IMR-90 (cell line): ENCODE measurements around the gene LAIR2. TPM values are rescaled to one million over a fixed set of nuclear protein-coding genes. Genes with fewer than 3 reads are reported as not detected.
"Not testable (repeated sequence)": the region's sequence is repeated elsewhere in the genome, so short reads cannot be mapped to it uniquely, and the experiment has no call there.

Experiments
- ATAC-seq: fragments of 200-7000 bp; cut with Tn5 transposase; 2 replicates; pipeline ENCODE4 v1.9.1; 2020; ENCODE audit warnings: low read depth, mild to moderate bottlenecking, moderate library complexity
- BruUV-seq: library from RNA; stranded (reverse); fragments of 400-500 nt; replicated peaks from 2 replicates; lab custom pipeline; 2021; lab: Mats Ljungman, UMichigan
- CTCF ChIA-PET: fragments of 300-600 bp; formaldehyde crosslinking; extraction: SDS; loops from one replicate; lab custom pipeline; 2021; ENCODE audit warnings: antibody characterized with exemption; lab: Yijun Ruan, JAX
- POLR2A ChIA-PET: fragments of 300-600 bp; sonication (Branson Sonifier 250); formaldehyde crosslinking; loops from one replicate; lab custom pipeline; 2022; ENCODE audit warnings: antibody characterized with exemption; ENCODE audit not compliant: unreplicated experiment; lab: Charles Lee
- DNase-seq: peaks from one replicate; pipeline ENCODE4 v3.0.0; 2013
- H2AFZ ChIP-seq: replicated peaks from 2 replicates; pipeline ENCODE3; 2013; ENCODE audit warnings: low read length, mild to moderate bottlenecking; ENCODE audit not compliant: poor library complexity
- H2AK5ac ChIP-seq: 2 replicates; pipeline ENCODE4 v1.6.1; 2013; ENCODE audit warnings: low read depth, low read length, inconsistent platforms
- H2AK9ac ChIP-seq: replicated peaks from 2 replicates; pipeline ENCODE3; 2013; ENCODE audit warnings: mild to moderate bottlenecking, low read depth, low read length, moderate library complexity; ENCODE audit not compliant: poor library complexity
- H2BK120ac ChIP-seq: 2 replicates; pipeline ENCODE4 v1.6.1; 2013; ENCODE audit warnings: low read depth, low read length, inconsistent platforms
- H2BK15ac ChIP-seq: 3 replicates; pipeline ENCODE4 v1.6.1; 2013; ENCODE audit warnings: low read depth, low read length, inconsistent platforms
- H2BK20ac ChIP-seq: 2 replicates; pipeline ENCODE4 v1.6.1; 2013; ENCODE audit warnings: low read depth, mild to moderate bottlenecking, inconsistent platforms, low read length, moderate library complexity
- H2BK5ac ChIP-seq: 2 replicates; pipeline ENCODE4 v1.6.1; 2013; ENCODE audit warnings: mild to moderate bottlenecking, low read depth, low read length, inconsistent platforms; ENCODE audit not compliant: poor library complexity, severe bottlenecking
- H3K14ac ChIP-seq: replicated peaks from 2 replicates; pipeline ENCODE4 v1.6.1; 2013; ENCODE audit warnings: low read depth, low read length, inconsistent platforms
- H3K18ac ChIP-seq: 2 replicates; pipeline ENCODE4 v1.6.1; 2013; ENCODE audit warnings: low read depth, low read length, control low read depth
- H3K23ac ChIP-seq: 2 replicates; pipeline ENCODE4 v1.6.1; 2013; ENCODE audit warnings: low read depth, low read length, inconsistent platforms
- H3K27ac ChIP-seq: 2 replicates; pipeline ENCODE4 v1.5.1; 2013; ENCODE audit warnings: mild to moderate bottlenecking, control low read depth, low read length; ENCODE audit not compliant: insufficient read depth
- H3K27me3 ChIP-seq: 2 replicates; pipeline ENCODE4 v1.6.1; 2013; ENCODE audit warnings: low read length; ENCODE audit not compliant: control insufficient read depth, insufficient read depth
- H3K36me3 ChIP-seq: 2 replicates; pipeline ENCODE4 v1.6.1; 2013; ENCODE audit warnings: low read length, mixed read lengths; ENCODE audit not compliant: control insufficient read depth, insufficient read depth
- H3K4ac ChIP-seq: 2 replicates; pipeline ENCODE4 v1.6.1; 2013; ENCODE audit warnings: low read depth, low read length, inconsistent platforms
- H3K4me1 ChIP-seq: 2 replicates; pipeline ENCODE4 v1.6.1; 2013; ENCODE audit warnings: low read length, mixed read lengths; ENCODE audit not compliant: control insufficient read depth, insufficient read depth
- H3K4me2 ChIP-seq: 2 replicates; pipeline ENCODE4 v1.6.1; 2013; ENCODE audit warnings: low read depth, mild to moderate bottlenecking, control low read depth, low read length, moderate library complexity
- H3K4me3 ChIP-seq: 2 replicates; pipeline ENCODE4 v1.5.1; 2013; ENCODE audit warnings: low read depth, mild to moderate bottlenecking, control low read depth, low read length, moderate library complexity; ENCODE audit not compliant: insufficient read depth
- H3K56ac ChIP-seq: 2 replicates; pipeline ENCODE4 v1.6.1; 2013; ENCODE audit warnings: low read length, inconsistent platforms; ENCODE audit not compliant: insufficient read depth; ENCODE audit errors: extremely low read depth
- H3K79me1 ChIP-seq, 2 experiments: 2 replicates each; pipeline ENCODE4 v1.6.1; 2013; ENCODE audit warnings: low read length in 2 of 2, inconsistent platforms in 1 of 2, low read depth in 1 of 2
- H3K9ac ChIP-seq: 2 replicates; pipeline ENCODE4 v1.6.1; 2013; ENCODE audit warnings: low read depth, low read length, control low read depth
- H3K9me1 ChIP-seq: 2 replicates; pipeline ENCODE4 v1.6.1; 2013; ENCODE audit warnings: low read length, inconsistent platforms; ENCODE audit not compliant: insufficient read depth
- H3K9me3 ChIP-seq: 2 replicates; pipeline ENCODE4 v1.6.1; 2013; ENCODE audit warnings: low read length; ENCODE audit not compliant: control insufficient read depth, insufficient read depth
- H4K20me1 ChIP-seq: 2 replicates; pipeline ENCODE4 v1.6.1; 2013; ENCODE audit warnings: low read length, inconsistent platforms; ENCODE audit not compliant: insufficient read depth
- H4K5ac ChIP-seq: 2 replicates; pipeline ENCODE4 v1.6.1; 2013; ENCODE audit warnings: mild to moderate bottlenecking, low read depth, low read length, control low read depth
- H4K8ac ChIP-seq, 2 experiments: 2 replicates each; pipeline ENCODE4 v1.6.1; 2013; ENCODE audit warnings: low read depth in 2 of 2, low read length in 2 of 2, control low read depth in 1 of 2, inconsistent platforms in 1 of 2
- H4K91ac ChIP-seq: 2 replicates; pipeline ENCODE4 v1.6.1; 2013; ENCODE audit warnings: low read depth, low read length, inconsistent platforms; ENCODE audit not compliant: insufficient read depth
- WGBS, 2 experiments: methylation state at CpG; one replicate each; pipeline versions ENCODE4 v1.1.5 to v1.1.7; 2013; ENCODE audit warnings: missing lambda C conversion rate in 2 of 2; ENCODE audit not compliant: insufficient read length in 1 of 2; ENCODE audit errors: extremely low coverage in 2 of 2; 5-methylcytosine and 5-hydroxymethylcytosine counted together
- dilution Hi-C: fragments of 300-500 bp; cut with HindIII; formaldehyde crosslinking; loops from one replicate; pipeline ENCODE4 v1.14.3; 2018; ENCODE audit warnings: low sequenced_read_pairs; ENCODE audit not compliant: unreplicated experiment
- in situ Hi-C: fragments of 300-500 bp; cut with MboI; formaldehyde crosslinking; loops from 3 replicates; pipeline ENCODE4 v1.14.3; 2019; ENCODE audit warnings: low sequenced_read_pairs, inconsistent platforms, mixed read lengths
- intact Hi-C: fragments of 100-400 bp; cut with micrococcal nuclease; formaldehyde crosslinking; loops from 2 replicates; pipeline ENCODE4 v1.10.0; 2022
- polyA plus RNA-seq, 3 experiments: library from polyadenylated mRNA; depleted of rRNA; stranded (reverse); fragments of >200 nt; gene quantifications; 2 replicates each; pipeline ENCODE4 v1.2.3, GENCODE V29; 2012; ENCODE audit warnings: low replicate concordance in 1 of 3
- total RNA-seq: library from RNA; depleted of rRNA; stranded (reverse); fragments of >200 nt; gene quantifications from 2 replicates; pipeline ENCODE4 v1.2.3, GENCODE V29; 2012

The LAIR2 gene
- total and polyA plus RNA-seq, 2 of the 4 experiments (the other 2 are of a cell fraction): not detected

- H3K14ac ChIP-seq, H2BK15ac ChIP-seq, H3K9ac ChIP-seq, intact Hi-C loops, H4K5ac ChIP-seq, DNase-seq, H3K27me3 ChIP-seq, H2BK120ac ChIP-seq, H3K4me1 ChIP-seq, H3K23ac ChIP-seq, H3K18ac ChIP-seq, H2AK9ac ChIP-seq, CTCF ChIA-PET, H2AFZ ChIP-seq, H3K4ac ChIP-seq, H3K79me1 ChIP-seq, H2BK20ac ChIP-seq, H2BK5ac ChIP-seq, H3K4me3 ChIP-seq, H3K56ac ChIP-seq, POLR2A ChIA-PET, H3K36me3 ChIP-seq, ATAC-seq, H3K27ac ChIP-seq, dilution Hi-C loops, H4K91ac ChIP-seq, H4K20me1 ChIP-seq, H3K4me2 ChIP-seq, BruUV-seq, H3K9me3 ChIP-seq, H3K9me1 ChIP-seq, H4K8ac ChIP-seq, in situ Hi-C loops, H2AK5ac ChIP-seq: not testable (repeated sequence)
- 40% methylated on average over 1 of the region's 9 CpGs; no CpG with 5 or more reads in 1 of the 2 experiments for WGBS, 2 experiments
These were observed 4.2 kb upstream of the LAIR2 start for GRCh38 chr19:54498451-54498772.

GRCh38 chr19:54505542-54505941 is 2.9 kb downstream of the LAIR2 start:
- H3K36me3 ChIP-seq, H4K91ac ChIP-seq, BruUV-seq, H2AK9ac ChIP-seq, H4K8ac ChIP-seq, H4K20me1 ChIP-seq, DNase-seq, POLR2A ChIA-PET, H3K9me1 ChIP-seq, H2AFZ ChIP-seq, ATAC-seq, H3K4me3 ChIP-seq, dilution Hi-C loops, H4K5ac ChIP-seq, H3K4me1 ChIP-seq, H2AK5ac ChIP-seq, intact Hi-C loops, H3K4me2 ChIP-seq, H2BK20ac ChIP-seq, H3K18ac ChIP-seq, H2BK120ac ChIP-seq, in situ Hi-C loops, H3K4ac ChIP-seq, H3K14ac ChIP-seq, CTCF ChIA-PET, H3K79me1 ChIP-seq, H2BK5ac ChIP-seq, H3K23ac ChIP-seq, H3K27ac ChIP-seq, H3K9ac ChIP-seq, H3K27me3 ChIP-seq, H3K56ac ChIP-seq, H2BK15ac ChIP-seq: not testable (repeated sequence)
- WGBS, 2 experiments: no CpG with 5 or more reads among the region's 4 CpGs
- H3K9me3 ChIP-seq: peaks cover 14% of the 10 kb centered on the region
